Heart left ventricle (tissue), 13 donors: ENCODE data around the gene ADCY3.
A peak's percentile ranks its signal among the peaks of the same experiment; 100 is the strongest.

Experiments used
- POLR2A ChIP-seq, 2 donors: fragments of 450-650 bp; IDR thresholded peaks; one replicate each; pipeline ENCODE4 v1.6.1; 2017; ENCODE audit warnings: antibody characterized with exemption in 2 of 2, mild to moderate bottlenecking in 2 of 2, moderate library complexity in 2 of 2
- TF ChIP-seq, protein P1 (sequence below), 12 donors: fragments of 200-600 bp; sonication (generic) in 4 of 12; IDR thresholded peaks; one replicate each; pipeline versions ENCODE4 v1.5.0 to v1.8.0; 2018 to 2022; ENCODE audit warnings: antibody characterized with exemption in 12 of 12, mild to moderate bottlenecking in 5 of 12
- donor health status: ischemic (EF 13 %, LVEDD 7.1; RV severe dilation, severe dysfunction).
- donor health status: DM: no; HTN: yes; CAD: no.
- donor health status: DM: no; HTN: no; CAD: no.
- donor health status: ischemic (EF 25% LVEDD 6.9; RV normal size, moderate dysfunction).
- donor health status: ischemic (EF 25% LVEDD 5.7; RV mildly dilated, moderate dysfunction).
- donor health status: ischemic (EF 35%, LVEDD 5.7; RV mildly dilated, moderate dysfunction).
- donor health status: nonischemic (EF 11% LVEDD 7.7; RV severe dilation, severe dysfunction).
- donor health status: DM: yes; HTN: yes; CAD: no.
- donor health status: PGD.
- donor health status: ischemic (EF 29% LVEDD 5.4; RV normal size, mild dysfunction).
- donor health status: nonischemic (EF 23%, LVEDD 6.1; RV moderate dilation, normal function).

DNA sequence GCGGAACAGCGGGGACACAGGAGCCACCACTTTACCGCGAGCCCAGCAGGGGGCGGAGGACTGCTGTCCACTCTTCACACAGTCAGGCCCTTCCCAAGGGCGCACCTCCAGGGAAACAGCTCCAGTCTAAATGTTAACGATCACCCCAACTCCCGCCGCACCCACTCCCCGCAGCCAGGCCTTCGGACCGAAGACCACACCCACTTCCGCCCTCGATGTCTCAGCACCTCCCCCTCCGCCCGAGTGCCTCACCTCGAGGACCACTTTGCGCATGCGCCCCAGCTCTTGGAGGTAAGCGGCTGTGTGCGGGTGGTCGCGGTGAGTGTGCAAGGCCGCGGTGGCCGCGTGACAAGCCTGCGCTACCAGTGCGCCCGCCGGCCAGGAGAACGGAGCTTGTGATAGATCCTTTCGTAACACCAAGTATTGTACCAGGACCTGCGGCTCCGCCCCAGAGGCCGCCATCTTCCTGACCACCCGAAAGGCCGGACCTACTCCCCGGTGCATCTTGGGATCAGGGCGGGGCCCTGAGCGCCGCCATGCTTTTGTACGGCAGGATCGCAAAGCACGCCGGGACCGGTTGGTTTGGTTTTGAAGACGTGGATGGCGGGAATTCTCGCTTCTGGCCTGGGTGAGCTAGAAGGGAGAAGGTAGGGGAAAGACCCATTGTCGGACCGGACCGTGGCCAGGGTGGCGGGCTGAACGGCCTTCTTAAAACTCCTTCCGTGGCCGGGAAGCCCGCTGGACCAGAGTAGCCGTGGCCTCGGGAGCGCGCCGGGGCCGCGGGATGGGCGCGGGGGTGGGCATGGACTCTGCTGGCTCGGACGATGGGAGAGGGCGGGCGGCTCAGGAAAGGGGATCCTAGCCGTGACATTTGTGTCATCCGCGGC, 126.9 kb downstream of the ADCY3 start, which contains the start of the genes CENPO and PTRHD1:
- TF ChIP-seq, protein P1, sequence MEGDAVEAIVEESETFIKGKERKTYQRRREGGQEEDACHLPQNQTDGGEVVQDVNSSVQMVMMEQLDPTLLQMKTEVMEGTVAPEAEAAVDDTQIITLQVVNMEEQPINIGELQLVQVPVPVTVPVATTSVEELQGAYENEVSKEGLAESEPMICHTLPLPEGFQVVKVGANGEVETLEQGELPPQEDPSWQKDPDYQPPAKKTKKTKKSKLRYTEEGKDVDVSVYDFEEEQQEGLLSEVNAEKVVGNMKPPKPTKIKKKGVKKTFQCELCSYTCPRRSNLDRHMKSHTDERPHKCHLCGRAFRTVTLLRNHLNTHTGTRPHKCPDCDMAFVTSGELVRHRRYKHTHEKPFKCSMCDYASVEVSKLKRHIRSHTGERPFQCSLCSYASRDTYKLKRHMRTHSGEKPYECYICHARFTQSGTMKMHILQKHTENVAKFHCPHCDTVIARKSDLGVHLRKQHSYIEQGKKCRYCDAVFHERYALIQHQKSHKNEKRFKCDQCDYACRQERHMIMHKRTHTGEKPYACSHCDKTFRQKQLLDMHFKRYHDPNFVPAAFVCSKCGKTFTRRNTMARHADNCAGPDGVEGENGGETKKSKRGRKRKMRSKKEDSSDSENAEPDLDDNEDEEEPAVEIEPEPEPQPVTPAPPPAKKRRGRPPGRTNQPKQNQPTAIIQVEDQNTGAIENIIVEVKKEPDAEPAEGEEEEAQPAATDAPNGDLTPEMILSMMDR (IDR thresholded peaks at IDR 0.05): peak; percentile 40 to 73 (median 62)
- TF ChIP-seq POLR2A (IDR thresholded peaks at IDR 0.05): peak in 1 of 2 donors; percentile 62
